HCT116 (cell line): ENCODE results near the gene TRIM65.

Experiments
- ELF1 ChIP-seq: IDR thresholded peaks from 2 replicates; pipeline ENCODE4 v1.6.1; 2012; ENCODE audit warnings: low read depth, borderline replicate concordance
- EZH2 ChIP-seq: fragments of 200-600 bp; sonication (generic); IDR thresholded peaks from 2 replicates; pipeline ENCODE4 v1.6.1; 2017; ENCODE audit warnings: antibody characterized with exemption, mixed run types
- EZH2phosphoT487 ChIP-seq: fragments of 200-600 bp; IDR thresholded peaks from 2 replicates; pipeline ENCODE4 v1.6.1; 2018; ENCODE audit warnings: antibody characterized with exemption, borderline replicate concordance
- POLR2A ChIP-seq: IDR thresholded peaks from 2 replicates; pipeline ENCODE4 v1.7.0; 2011; ENCODE audit warnings: borderline replicate concordance; ENCODE audit not compliant: insufficient read depth, insufficient read length; ENCODE audit errors: extremely low read depth
- POLR2AphosphoS5 ChIP-seq: IDR thresholded peaks from 2 replicates; pipeline ENCODE4 v1.6.1; 2011; ENCODE audit warnings: mild to moderate bottlenecking, low read depth, low read length, moderate library complexity
- RAD21 ChIP-seq: IDR thresholded peaks from 2 replicates; pipeline ENCODE4 v1.6.1; 2012; ENCODE audit warnings: low read depth, mild to moderate bottlenecking
- SIN3A ChIP-seq: IDR thresholded peaks from 2 replicates; pipeline ENCODE4 v1.6.1; 2012; ENCODE audit warnings: low read depth
- SP1 ChIP-seq: IDR thresholded peaks from 2 replicates; pipeline ENCODE4 v1.6.1; 2012; ENCODE audit warnings: low read depth
- YY1 ChIP-seq: IDR thresholded peaks from 2 replicates; pipeline ENCODE4 v1.6.1; 2011; ENCODE audit warnings: low read length, low read depth, moderate library complexity, mild to moderate bottlenecking; ENCODE audit not compliant: insufficient replicate concordance; ENCODE audit errors: extremely low read depth
- ZNF274 ChIP-seq: fragments of 200-500 bp; sonication (Bioruptor generic); IDR thresholded peaks from 2 replicates; pipeline ENCODE4 v1.6.1; 2014; ENCODE audit warnings: mild to moderate bottlenecking, low read depth, low read length, inconsistent platforms
- TF ChIP-seq, protein P1 (sequence below), 3 experiments: fragments of 200-600 bp in 1 of 3; sonication (generic) in 1 of 3; IDR thresholded peaks in 2 of 3; conservative IDR thresholded peaks in 1 of 3; 2 replicates each; pipeline ENCODE4 v1.5.1; 2012 to 2017; ENCODE audit warnings: low read depth in 2 of 3, low read length in 2 of 3, antibody characterized with exemption in 1 of 3, borderline replicate concordance in 1 of 3, control low read depth in 1 of 3, mild to moderate bottlenecking in 1 of 3, mixed read lengths in 1 of 3, mixed run types in 1 of 3, moderate library complexity in 1 of 3; ENCODE audit not compliant: insufficient read depth in 1 of 3
- TF ChIP-seq, protein P2 (sequence below): IDR thresholded peaks from 2 replicates; pipeline ENCODE4 v1.6.1; 2012
- TF ChIP-seq, protein P3 (sequence below): IDR thresholded peaks from 2 replicates; pipeline ENCODE4 v1.6.1; 2012
- TF ChIP-seq, protein P4 (sequence below): IDR thresholded peaks from 2 replicates; pipeline ENCODE4 v1.6.1; 2012; ENCODE audit warnings: low read depth

DNA sequence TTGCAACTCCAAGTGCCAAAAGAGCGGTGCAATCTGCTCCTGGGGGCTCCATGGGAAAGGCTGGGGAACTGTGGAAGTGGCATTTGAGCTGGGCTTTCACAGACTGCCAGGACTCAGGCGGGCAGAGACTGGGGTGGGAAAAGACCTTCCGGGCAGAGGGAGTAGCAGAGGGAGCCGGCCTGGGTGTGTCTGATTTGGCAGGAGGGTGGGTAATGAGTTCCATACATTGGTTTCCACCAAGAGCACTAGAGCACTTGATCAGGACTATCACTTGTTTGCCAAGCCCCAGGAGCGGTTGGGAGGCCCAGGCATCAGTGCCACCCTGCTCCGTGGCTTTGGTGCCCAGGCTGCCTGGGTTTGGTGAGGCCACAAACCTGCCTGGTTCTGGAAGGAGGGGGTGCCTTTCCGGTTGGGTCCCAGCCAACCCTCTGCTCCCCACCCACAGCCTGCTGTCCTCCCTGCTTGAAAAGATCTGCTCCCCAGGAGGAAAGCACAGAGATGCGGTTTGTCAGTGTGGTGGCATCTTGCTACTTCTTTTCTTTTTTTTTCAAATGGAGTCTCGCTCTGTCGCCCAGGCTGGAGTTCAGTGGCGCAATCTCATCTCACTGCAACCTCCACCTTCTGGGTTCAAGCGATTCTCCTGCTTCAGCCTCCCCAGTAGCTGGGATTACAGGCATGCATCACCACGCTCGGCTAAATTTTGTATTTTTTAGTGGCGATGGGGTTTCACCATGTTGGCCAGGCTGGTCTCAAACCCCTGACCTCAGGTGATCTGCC is 14.9 kb downstream of the TRIM65 start:
- TF ChIP-seq, protein P1, sequence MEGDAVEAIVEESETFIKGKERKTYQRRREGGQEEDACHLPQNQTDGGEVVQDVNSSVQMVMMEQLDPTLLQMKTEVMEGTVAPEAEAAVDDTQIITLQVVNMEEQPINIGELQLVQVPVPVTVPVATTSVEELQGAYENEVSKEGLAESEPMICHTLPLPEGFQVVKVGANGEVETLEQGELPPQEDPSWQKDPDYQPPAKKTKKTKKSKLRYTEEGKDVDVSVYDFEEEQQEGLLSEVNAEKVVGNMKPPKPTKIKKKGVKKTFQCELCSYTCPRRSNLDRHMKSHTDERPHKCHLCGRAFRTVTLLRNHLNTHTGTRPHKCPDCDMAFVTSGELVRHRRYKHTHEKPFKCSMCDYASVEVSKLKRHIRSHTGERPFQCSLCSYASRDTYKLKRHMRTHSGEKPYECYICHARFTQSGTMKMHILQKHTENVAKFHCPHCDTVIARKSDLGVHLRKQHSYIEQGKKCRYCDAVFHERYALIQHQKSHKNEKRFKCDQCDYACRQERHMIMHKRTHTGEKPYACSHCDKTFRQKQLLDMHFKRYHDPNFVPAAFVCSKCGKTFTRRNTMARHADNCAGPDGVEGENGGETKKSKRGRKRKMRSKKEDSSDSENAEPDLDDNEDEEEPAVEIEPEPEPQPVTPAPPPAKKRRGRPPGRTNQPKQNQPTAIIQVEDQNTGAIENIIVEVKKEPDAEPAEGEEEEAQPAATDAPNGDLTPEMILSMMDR (IDR thresholded peaks at IDR 0.05 in 2 of 3, conservative IDR thresholded peaks at IDR 0.05 in 1 of 3; ENCODE audit: borderline replicate concordance in 1 of 3, insufficient read depth in 1 of 3, low read depth in 2 of 3, low read length in 2 of 3): no peak
- TF ChIP-seq EZH2 (no peak), POLR2A (no peak), EZH2phosphoT487 (no peak), ZNF274 (no peak), SIN3A (no peak), SP1 (no peak), RAD21 (no peak), POLR2AphosphoS5 (no peak), ELF1 (no peak), YY1 (no peak)
- TF ChIP-seq, protein P2, sequence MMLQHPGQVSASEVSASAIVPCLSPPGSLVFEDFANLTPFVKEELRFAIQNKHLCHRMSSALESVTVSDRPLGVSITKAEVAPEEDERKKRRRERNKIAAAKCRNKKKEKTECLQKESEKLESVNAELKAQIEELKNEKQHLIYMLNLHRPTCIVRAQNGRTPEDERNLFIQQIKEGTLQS: no peak
- TF ChIP-seq, protein P3, sequence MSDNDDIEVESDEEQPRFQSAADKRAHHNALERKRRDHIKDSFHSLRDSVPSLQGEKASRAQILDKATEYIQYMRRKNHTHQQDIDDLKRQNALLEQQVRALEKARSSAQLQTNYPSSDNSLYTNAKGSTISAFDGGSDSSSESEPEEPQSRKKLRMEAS: no peak
- TF ChIP-seq, protein P4, sequence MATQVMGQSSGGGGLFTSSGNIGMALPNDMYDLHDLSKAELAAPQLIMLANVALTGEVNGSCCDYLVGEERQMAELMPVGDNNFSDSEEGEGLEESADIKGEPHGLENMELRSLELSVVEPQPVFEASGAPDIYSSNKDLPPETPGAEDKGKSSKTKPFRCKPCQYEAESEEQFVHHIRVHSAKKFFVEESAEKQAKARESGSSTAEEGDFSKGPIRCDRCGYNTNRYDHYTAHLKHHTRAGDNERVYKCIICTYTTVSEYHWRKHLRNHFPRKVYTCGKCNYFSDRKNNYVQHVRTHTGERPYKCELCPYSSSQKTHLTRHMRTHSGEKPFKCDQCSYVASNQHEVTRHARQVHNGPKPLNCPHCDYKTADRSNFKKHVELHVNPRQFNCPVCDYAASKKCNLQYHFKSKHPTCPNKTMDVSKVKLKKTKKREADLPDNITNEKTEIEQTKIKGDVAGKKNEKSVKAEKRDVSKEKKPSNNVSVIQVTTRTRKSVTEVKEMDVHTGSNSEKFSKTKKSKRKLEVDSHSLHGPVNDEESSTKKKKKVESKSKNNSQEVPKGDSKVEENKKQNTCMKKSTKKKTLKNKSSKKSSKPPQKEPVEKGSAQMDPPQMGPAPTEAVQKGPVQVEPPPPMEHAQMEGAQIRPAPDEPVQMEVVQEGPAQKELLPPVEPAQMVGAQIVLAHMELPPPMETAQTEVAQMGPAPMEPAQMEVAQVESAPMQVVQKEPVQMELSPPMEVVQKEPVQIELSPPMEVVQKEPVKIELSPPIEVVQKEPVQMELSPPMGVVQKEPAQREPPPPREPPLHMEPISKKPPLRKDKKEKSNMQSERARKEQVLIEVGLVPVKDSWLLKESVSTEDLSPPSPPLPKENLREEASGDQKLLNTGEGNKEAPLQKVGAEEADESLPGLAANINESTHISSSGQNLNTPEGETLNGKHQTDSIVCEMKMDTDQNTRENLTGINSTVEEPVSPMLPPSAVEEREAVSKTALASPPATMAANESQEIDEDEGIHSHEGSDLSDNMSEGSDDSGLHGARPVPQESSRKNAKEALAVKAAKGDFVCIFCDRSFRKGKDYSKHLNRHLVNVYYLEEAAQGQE: no peak
